ENCODE data around the gene AP5Z1.

GRCh38 chr7:4787947-4788626, 12.7 kb downstream of the AP5Z1 start:
- TF ChIP-seq EZH2 (IDR thresholded peaks at IDR 0.05) = no peak
- TF ChIP-seq POLR2AphosphoS5 (IDR thresholded peaks at IDR 0.05; ENCODE audit: borderline replicate concordance, low read depth, low read length) = no peak
- no peak for TF ChIP-seq FOXP2 (optimal IDR thresholded peaks at IDR 0.05; ENCODE audit: control extremely low read depth, extremely low read length, insufficient read depth)

All from SK-N-MC (cell line).